Calu3 (cell line): ENCODE data around the gene TRAF4. TPM values are rescaled to one million over a fixed set of nuclear protein-coding genes. Genes with fewer than 3 reads are reported as not detected.

ENCODE experiments used
- BruUV-seq: library from RNA; stranded (reverse); fragments of 400-500 nt; replicated peaks from 2 replicates; lab custom pipeline; 2021; lab: Mats Ljungman, UMichigan
- CTCF ChIA-PET: fragments of 300-600 bp; sonication (Branson Sonifier 250); formaldehyde crosslinking; loops from one replicate; lab custom pipeline; 2022; ENCODE audit warnings: antibody characterized with exemption; lab: Charles Lee
- DNase-seq: peaks from one replicate; pipeline ENCODE4 v3.0.0; 2022
- H3K27ac Mint-ChIP-seq: one replicate; pipeline ENCODE4 v1.8.0; 2022; ENCODE audit warnings: mixed read lengths; ENCODE audit not compliant: unreplicated experiment
- H3K27me3 Mint-ChIP-seq: one replicate; pipeline ENCODE4 v1.8.0; 2022; ENCODE audit warnings: mixed read lengths; ENCODE audit not compliant: unreplicated experiment
- H3K36me3 Mint-ChIP-seq: one replicate; pipeline ENCODE4 v1.8.0; 2022; ENCODE audit warnings: mild to moderate bottlenecking, moderate library complexity, mixed read lengths; ENCODE audit not compliant: insufficient read depth, unreplicated experiment
- H3K4me1 Mint-ChIP-seq: one replicate; pipeline ENCODE4 v1.8.0; 2022; ENCODE audit warnings: mild to moderate bottlenecking, low read depth, mixed read lengths; ENCODE audit not compliant: unreplicated experiment
- H3K4me3 Mint-ChIP-seq: one replicate; pipeline ENCODE4 v1.8.0; 2022; ENCODE audit warnings: mild to moderate bottlenecking, low read depth, moderate library complexity, mixed read lengths; ENCODE audit not compliant: unreplicated experiment
- H3K9me3 Mint-ChIP-seq: one replicate; pipeline ENCODE4 v1.8.0; 2022; ENCODE audit warnings: low read depth, mixed read lengths; ENCODE audit not compliant: unreplicated experiment
- CTCF ChIP-seq: fragments of 200-600 bp; IDR thresholded peaks from one replicate; pipeline ENCODE4 v1.8.0; 2022; ENCODE audit warnings: antibody characterized with exemption; ENCODE audit not compliant: unreplicated experiment
- intact Hi-C: fragments of 100-400 bp; cut with micrococcal nuclease; formaldehyde crosslinking; loops from one replicate; pipeline ENCODE4 v1.10.0; 2022; ENCODE audit not compliant: unreplicated experiment
- total RNA-seq: library from RNA; stranded (reverse); gene quantifications from 2 replicates; pipeline ENCODE4 v1.2.3, GENCODE V29; 2022

The TRAF4 gene
- total RNA-seq, 1 experiment from 2014 or later: 201 TPM

- peaks cover 40% of the 10 kb centered on the region for H3K36me3 Mint-ChIP-seq
- H3K27ac Mint-ChIP-seq: no peak overlapping the region
- BruUV-seq: no TSS peak
- intact Hi-C loops: no loop called here
- CTCF ChIA-PET: no interaction called here
- no peaks in the 10 kb centered on the region for H3K27me3 Mint-ChIP-seq
- TF ChIP-seq CTCF: no peak
- no peak overlapping the region for H3K4me3 Mint-ChIP-seq
- no peaks in the 10 kb centered on the region for H3K9me3 Mint-ChIP-seq
- no peak for DNase-seq
- H3K4me1 Mint-ChIP-seq: peaks cover 1% of the 10 kb centered on the region
Observed at GRCh38 chr17:28712705-28713415, 31.0 kb upstream of the TRAF4 start.

GRCh38 chr17:28714281-28714680, 29.5 kb upstream of the TRAF4 start:
- BruUV-seq: no TSS peak
- H3K9me3 Mint-ChIP-seq: no peaks in the 10 kb centered on the region
- H3K27me3 Mint-ChIP-seq: no peaks in the 10 kb centered on the region

DNA sequence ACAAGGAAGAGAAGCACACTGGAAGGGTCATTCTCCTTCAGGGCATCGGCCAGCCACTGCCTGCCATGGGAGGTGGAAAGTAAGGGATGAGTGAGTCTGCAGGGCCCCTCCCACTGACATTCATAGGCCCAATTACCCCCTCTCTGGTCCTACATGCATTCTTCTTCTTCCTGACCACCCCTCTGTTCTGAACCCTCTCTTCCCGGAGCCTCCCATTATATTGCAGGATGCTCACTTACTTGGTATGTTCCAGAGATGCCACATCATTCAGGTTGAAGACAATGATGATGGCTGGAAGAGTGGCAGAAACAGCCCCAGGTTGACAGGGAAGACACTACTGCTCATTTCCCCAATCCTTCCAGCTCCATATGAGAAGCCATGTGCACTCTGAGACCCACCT, 28.6 kb upstream of the TRAF4 start:
- H3K9me3 Mint-ChIP-seq: no peaks in the 10 kb centered on the region
- H3K36me3 Mint-ChIP-seq: peaks cover 45% of the 10 kb centered on the region
- peaks cover 18% of the 10 kb centered on the region for H3K4me1 Mint-ChIP-seq
- no TSS peak for BruUV-seq
- H3K27ac Mint-ChIP-seq: no peak overlapping the region
- no peak overlapping the region for H3K4me3 Mint-ChIP-seq
- H3K27me3 Mint-ChIP-seq: no peaks in the 10 kb centered on the region
- no peak for DNase-seq
- intact Hi-C loops: loop anchor here (5.0 kb wide), 1 partner anchor 53 kb away; the partner anchor contains the start of genes SDF2 and SUPT6H
- TF ChIP-seq CTCF: no peak
- CTCF ChIA-PET: no interaction called here

More at GRCh38 chr17:28714281-28714680, 29.5 kb upstream of the TRAF4 start:
- peaks cover 15% of the 10 kb centered on the region for H3K4me1 Mint-ChIP-seq
- CTCF ChIA-PET: no interaction called here
- peaks cover 44% of the 10 kb centered on the region for H3K36me3 Mint-ChIP-seq
- intact Hi-C loops: no loop called here
- H3K27ac Mint-ChIP-seq: no peak overlapping the region
- TF ChIP-seq CTCF: no peak
- no peak for DNase-seq
- H3K4me3 Mint-ChIP-seq: no peak overlapping the region

DNA sequence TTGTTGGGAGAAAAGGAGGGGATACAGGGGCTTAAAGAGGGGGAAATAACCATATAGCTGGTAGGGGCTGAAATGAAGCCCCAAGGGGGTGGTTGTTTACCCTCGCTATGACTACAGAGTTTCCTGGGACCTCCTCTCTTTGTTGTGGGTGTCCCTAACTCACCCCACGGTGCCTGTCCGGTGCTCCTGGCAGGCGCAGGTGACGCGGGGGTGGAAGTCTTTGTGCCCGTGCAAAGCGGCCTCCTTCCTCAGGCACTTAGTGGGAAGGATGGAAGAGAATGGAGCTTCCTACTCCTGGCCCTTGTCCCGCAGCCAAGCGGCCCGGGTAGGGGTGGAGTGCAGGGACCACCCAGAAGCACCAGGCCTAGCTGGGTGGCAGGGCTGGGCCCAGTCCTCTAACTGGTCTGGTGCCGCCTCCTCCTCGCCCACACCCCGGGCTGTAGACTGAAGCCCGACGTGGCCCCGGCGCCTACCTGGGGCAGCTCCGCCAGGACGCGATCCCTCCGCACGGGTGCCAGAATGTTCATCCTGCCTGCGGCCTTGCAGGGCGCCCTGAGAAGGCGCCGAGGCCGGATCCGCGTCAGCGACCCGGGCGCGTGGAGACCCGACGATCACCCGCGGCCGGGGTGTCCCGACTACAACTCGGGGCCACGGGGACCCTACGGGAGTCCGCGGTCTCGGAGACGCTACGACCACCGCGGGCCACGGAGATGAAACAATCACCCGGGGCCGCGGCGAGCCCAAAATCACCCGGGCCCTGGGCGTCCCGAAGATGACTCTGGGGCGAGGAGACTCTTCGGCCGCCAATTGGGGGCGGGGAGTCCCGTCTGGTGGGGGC, 26.9 kb upstream of the TRAF4 start:
- Mint-ChIP-seq H3K36me3 (peaks cover 47% of the 10 kb centered on the region), H3K27me3 (no peaks in the 10 kb centered on the region), H3K9me3 (no peaks in the 10 kb centered on the region), H3K27ac (no peak overlapping the region), H3K4me1 (peaks cover 18% of the 10 kb centered on the region), H3K4me3 (peak overlapping the region; percentile 89)
- DNase-seq: no peak
- TF ChIP-seq CTCF: no peak
- BruUV-seq: no TSS peak
- CTCF ChIA-PET: no interaction called here
- intact Hi-C loops: loop anchor here (5.0 kb wide), 1 partner anchor 55 kb away; the partner anchor contains the start of genes SDF2 and SUPT6H
